NOMO-1 treated with DMSO at 0.1 percent for 48 hours (cell line): ENCODE results near the gene ARID3B.

Experiments used
- DNase-seq: peaks from one replicate; lab custom pipeline; 2025; ENCODE audit not compliant: unreplicated experiment; lab: John Stamatoyannopoulos, UW

ARID3B gene

GRCh38 chr15:74603026-74603788 is 62.2 kb downstream of the ARID3B start:
- DNase-seq: no peak

GRCh38 chr15:74603789-74604705 is 63.0 kb downstream of the ARID3B start:
- no peak for DNase-seq

- no peak for DNase-seq
Observed at GRCh38 chr15:74604983-74605794, 64.2 kb downstream of the ARID3B start.

- DNase-seq: no peak
Observed at GRCh38 chr15:74605795-74606150, 64.8 kb downstream of the ARID3B start.

GRCh38 chr15:74608786-74609185 is 67.8 kb downstream of the ARID3B start:
- no peak for DNase-seq

GRCh38 chr15:74609938-74610301 is 68.9 kb downstream of the ARID3B start:
- no peak for DNase-seq

- no peak for DNase-seq
Observed at GRCh38 chr15:74610302-74610951, 69.4 kb downstream of the ARID3B start.

GRCh38 chr15:74611341-74611740 is 70.3 kb downstream of the ARID3B start:
- DNase-seq: no peak

- DNase-seq: no peak
Observed at GRCh38 chr15:74611834-74612233, 70.8 kb downstream of the ARID3B start.

GRCh38 chr15:74612677-74613076 is 71.7 kb downstream of the ARID3B start:
- DNase-seq: no peak

- DNase-seq: no peak
Observed at GRCh38 chr15:74613089-74613952, 72.3 kb downstream of the ARID3B start.

- DNase-seq: no peak
Observed at GRCh38 chr15:74613953-74614743, 73.1 kb downstream of the ARID3B start.

GRCh38 chr15:74614744-74615507 is 73.9 kb downstream of the ARID3B start:
- DNase-seq: peak; percentile 73

GRCh38 chr15:74615508-74616365 is 74.7 kb downstream of the ARID3B start, which contains the start of gene CLK3:
Gene CLK3 (plus strand): TSS chr15:74615836. CDS start chr15:74619197, 3,361 bp downstream.
- peak; percentile 92 for DNase-seq

GRCh38 chr15:74616366-74616939 is 75.4 kb downstream of the ARID3B start:
- DNase-seq: peak; percentile 67

GRCh38 chr15:74616996-74617395 is 76.0 kb downstream of the ARID3B start:
- DNase-seq: no peak
